Bronchial epithelial cell (primary cell): Measurements from ENCODE around the gene PPAT. TPM values are rescaled to one million over a fixed set of nuclear protein-coding genes. Genes with fewer than 3 reads are reported as not detected.

ENCODE experiments used
- DNase-seq: peaks from one replicate; pipeline ENCODE4 v3.0.0-alpha.2; 2010; ENCODE audit warnings: low read depth
- FAIRE-seq: peaks from 2 replicates; lab custom pipeline; 2011; peaks lifted over from hg19 to GRCh38; lab: Jason Lieb, UNC
- H3K27me3 ChIP-seq: 2 replicates; pipeline ENCODE4 v1.5.1; 2011; ENCODE audit warnings: low read length; ENCODE audit not compliant: control insufficient read depth, insufficient read depth
- H3K36me3 ChIP-seq: 2 replicates; pipeline ENCODE4 v1.5.1; 2011; ENCODE audit warnings: low read length; ENCODE audit not compliant: control insufficient read depth, insufficient read depth
- H3K4me3 ChIP-seq: 2 replicates; pipeline ENCODE4 v1.5.1; 2011; ENCODE audit warnings: mild to moderate bottlenecking, low read depth, low read length, control low read depth
- total RNA-seq: library from RNA; depleted of rRNA; stranded (reverse); fragments of >200 nt; gene quantifications from 2 replicates; pipeline ENCODE4 v1.2.1, GENCODE V29; 2014
- TF ChIP-seq, protein P1 (sequence below): IDR thresholded peaks from 2 replicates; pipeline ENCODE4 v1.5.1; 2011; ENCODE audit warnings: mild to moderate bottlenecking, moderate library complexity, low read length, control low read depth, inconsistent platforms; ENCODE audit not compliant: insufficient read depth, severe bottlenecking

The PPAT gene
- total RNA-seq, 1 donor from 2014 or later: 33.2 TPM

DNA sequence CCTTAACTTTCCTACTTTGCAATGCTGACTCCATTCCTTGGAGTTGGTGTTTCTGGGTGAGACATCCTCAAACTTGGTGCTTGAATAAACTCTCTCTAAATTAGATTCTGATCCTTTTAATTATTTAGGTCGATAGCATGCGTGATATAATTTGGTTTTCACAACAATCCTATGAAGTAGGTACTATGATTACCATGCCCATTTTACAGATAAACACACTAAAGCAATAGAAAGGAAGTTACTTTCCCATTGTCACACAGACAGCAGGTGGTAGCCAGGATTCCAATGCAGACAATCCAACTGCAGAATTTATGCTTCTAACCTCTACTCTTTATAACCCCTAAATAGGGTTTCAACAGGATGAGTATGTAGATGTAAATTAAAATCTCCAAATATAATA lies 26.4 kb downstream of the PPAT start:
- DNase-seq (no peak), FAIRE-seq (no peak)
- H3K27me3 ChIP-seq: no peaks in the 10 kb centered on the region
- no peak overlapping the region for H3K4me3 ChIP-seq
- peaks cover 3% of the 10 kb centered on the region for H3K36me3 ChIP-seq
- TF ChIP-seq, protein P1, sequence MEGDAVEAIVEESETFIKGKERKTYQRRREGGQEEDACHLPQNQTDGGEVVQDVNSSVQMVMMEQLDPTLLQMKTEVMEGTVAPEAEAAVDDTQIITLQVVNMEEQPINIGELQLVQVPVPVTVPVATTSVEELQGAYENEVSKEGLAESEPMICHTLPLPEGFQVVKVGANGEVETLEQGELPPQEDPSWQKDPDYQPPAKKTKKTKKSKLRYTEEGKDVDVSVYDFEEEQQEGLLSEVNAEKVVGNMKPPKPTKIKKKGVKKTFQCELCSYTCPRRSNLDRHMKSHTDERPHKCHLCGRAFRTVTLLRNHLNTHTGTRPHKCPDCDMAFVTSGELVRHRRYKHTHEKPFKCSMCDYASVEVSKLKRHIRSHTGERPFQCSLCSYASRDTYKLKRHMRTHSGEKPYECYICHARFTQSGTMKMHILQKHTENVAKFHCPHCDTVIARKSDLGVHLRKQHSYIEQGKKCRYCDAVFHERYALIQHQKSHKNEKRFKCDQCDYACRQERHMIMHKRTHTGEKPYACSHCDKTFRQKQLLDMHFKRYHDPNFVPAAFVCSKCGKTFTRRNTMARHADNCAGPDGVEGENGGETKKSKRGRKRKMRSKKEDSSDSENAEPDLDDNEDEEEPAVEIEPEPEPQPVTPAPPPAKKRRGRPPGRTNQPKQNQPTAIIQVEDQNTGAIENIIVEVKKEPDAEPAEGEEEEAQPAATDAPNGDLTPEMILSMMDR: no peak

DNA sequence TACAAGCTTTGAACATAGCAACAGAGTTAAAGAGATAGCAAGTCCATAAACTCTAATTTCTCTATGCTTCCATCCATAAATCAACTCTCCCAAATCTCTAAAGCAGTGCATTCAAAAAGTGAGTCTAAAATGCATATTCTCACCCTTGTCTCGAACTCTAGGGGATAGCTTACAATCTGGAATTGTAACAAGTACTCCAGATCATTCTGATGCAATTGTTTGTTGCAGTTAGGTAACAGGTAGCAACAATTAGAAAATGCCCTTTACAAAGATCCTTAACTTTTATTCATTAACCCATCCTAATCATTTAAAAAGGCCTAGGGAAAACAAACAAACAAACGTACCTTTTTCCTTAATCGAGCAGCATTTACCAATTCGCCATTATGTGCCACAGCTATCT lies 29.3 kb downstream of the PPAT start:
- TF ChIP-seq, protein P1: no peak
- FAIRE-seq (peak; percentile 32), DNase-seq (no peak)
- Histone ChIP-seq H3K36me3 (peaks cover 4% of the 10 kb centered on the region), H3K4me3 (no peak overlapping the region), H3K27me3 (no peaks in the 10 kb centered on the region)

DNA sequence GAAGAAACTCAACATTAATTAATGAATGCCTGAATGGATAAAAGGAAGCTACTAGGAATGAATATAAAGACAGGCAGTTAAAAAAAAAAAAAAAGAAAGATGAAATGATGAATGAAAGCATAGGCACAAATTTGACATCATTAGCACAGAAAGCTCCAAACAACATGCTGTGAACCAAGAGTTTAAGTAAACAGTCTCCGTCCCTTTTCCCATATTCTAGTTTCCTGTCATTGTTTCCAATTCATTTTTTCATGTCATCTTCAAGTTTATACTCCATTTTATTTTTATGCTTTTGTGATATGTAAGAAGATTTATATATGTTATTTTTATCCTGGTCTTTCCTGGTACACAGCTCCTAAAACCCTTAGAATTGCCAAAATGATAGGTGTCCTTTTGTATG lies 30.4 kb downstream of the PPAT start:
- H3K27me3 ChIP-seq: no peaks in the 10 kb centered on the region
- TF ChIP-seq, protein P1: no peak
- DNase-seq (no peak), FAIRE-seq (no peak)
- H3K36me3 ChIP-seq: peaks cover 4% of the 10 kb centered on the region
- no peak overlapping the region for H3K4me3 ChIP-seq

DNA sequence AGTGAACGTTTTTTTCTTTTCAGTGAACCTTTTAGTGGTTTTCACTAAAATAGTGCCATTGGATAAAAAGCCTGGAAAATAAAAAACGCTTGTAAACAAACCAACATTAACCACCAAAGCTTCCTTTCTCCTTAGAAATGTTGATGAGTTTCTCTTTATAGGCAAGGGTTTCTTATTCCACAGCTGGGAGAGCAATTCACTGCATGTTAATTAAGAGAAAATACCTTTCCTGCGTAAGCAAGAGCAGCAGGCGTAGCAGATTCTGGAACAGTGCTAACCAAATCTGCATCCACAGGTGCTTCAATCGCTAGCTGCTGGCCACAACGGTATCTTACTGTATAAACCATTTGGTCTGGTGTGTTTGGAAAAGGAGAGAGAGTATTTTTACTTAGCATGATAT lies 34.9 kb downstream of the PPAT start:
- TF ChIP-seq, protein P1: no peak
- DNase-seq: no peak
- FAIRE-seq: no peak
- Histone ChIP-seq H3K4me3 (no peak overlapping the region), H3K36me3 (peaks cover 7% of the 10 kb centered on the region), H3K27me3 (no peaks in the 10 kb centered on the region)

DNA sequence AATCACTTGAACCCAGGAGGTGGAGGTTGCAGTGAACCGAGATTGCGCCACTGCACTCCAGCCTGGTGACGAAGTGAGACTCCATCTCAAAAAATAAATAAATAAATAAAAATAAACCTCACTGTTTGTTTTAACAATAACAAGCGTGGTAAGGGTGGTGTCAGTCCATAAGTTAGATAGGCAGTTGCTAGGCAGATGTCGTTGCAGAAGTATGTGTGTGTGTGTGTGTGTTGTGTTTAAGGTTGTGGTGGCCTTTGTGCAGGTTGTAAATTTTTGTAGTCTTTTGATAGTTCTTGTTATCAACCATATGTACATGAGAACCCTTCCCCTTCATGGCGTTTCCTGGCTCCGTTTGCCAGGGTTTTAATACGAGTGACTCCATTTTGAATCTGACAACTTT lies 44.1 kb downstream of the PPAT start:
- H3K36me3 ChIP-seq: peaks cover 2% of the 10 kb centered on the region
- DNase-seq (no peak), FAIRE-seq (no peak)
- no peak overlapping the region for H3K4me3 ChIP-seq
- no peaks in the 10 kb centered on the region for H3K27me3 ChIP-seq
- TF ChIP-seq, protein P1: no peak

DNA sequence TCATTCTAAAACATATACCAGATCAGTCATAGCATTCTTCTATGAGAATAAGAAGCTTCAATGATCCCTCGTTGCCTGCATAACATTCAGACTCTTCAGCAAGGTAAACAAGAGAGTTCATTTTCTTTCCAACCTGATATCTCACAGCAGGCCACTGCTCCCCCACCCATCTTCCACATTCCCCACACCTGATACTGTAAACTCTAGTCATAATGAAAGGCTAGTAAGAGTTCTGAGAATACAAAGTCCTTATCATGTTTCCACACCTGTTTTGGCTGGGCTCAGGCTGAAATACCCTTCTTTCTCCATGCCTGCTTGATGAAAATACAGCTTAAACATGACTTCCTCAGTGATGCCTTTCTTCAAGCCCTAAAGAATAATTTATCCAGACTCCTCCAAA lies 45.9 kb downstream of the PPAT start:
- H3K4me3 ChIP-seq: no peak overlapping the region
- TF ChIP-seq, protein P1: no peak
- H3K27me3 ChIP-seq: no peaks in the 10 kb centered on the region
- peaks cover 1% of the 10 kb centered on the region for H3K36me3 ChIP-seq
- FAIRE-seq (no peak), DNase-seq (no peak)
